ENCODE data around the gene SYNGAP1. TPM values are rescaled to one million over a fixed set of nuclear protein-coding genes. Genes with fewer than 3 reads are reported as not detected.

Gene SYNGAP1
- total and polyA plus RNA-seq, 9 of the 15 experiments (the other 6 are each of a cell fraction or from before 2014, with no cell fraction given) = 0.01 to 22.8 (median 3.2) TPM

DNA sequence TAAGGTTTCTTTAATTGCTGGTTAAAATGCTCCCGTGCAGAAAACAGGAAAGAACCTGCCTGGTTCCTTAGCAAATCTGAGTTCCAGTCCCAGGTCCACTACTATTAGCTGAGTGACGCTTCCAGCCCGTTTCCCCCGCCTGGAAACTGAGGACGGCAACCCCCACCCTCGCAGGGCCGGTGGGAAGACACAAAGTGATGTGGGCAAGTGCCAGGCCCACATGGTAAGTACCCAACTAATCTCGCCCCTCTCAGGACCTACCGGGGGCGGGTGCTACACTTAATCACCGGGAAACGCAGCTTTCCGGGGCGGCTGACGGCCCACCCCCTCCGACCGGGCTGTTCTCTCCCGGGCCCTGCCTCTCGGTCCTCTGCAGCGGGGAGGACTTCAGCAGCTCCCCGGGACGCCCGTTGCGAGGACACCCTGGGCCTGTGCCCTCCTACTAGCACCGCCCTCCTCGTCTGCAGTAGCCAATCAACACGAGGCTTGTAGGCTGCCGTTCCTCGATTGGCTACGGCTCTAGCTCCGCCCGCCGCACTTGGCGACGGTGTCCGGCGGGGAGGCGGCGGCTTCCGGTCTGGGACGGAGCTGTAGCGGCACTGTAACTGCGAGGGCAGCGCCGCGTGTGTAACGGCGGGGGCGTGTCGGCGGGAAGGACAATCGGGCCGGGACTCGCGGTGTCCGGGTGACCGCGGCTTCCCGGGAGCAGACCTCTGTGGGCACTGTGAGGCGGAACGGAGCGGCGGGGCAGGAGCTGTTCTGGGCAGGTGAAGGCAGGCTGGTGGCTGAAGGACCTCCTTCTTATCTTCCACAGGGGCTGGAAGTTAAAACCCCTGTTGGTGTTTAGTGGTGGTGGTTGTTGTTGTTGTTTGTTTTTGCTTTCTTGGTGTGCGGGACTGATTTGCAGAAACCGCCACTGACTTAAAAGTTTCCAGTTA is 34.4 kb downstream of the SYNGAP1 start, which contains the start of gene ZBTB9 (continued):
- TF ChIP-seq RAD51 (IDR thresholded peaks at IDR 0.05; ENCODE audit: borderline replicate concordance, low read depth) = no peak
- TF ChIP-seq CHCHD3 (CRISPR knock-in tag; IDR thresholded peaks at IDR 0.05) = no peak
- TF ChIP-seq HOXB6 (CRISPR knock-in tag; IDR thresholded peaks at IDR 0.05; ENCODE audit: borderline replicate concordance) = no peak
- peak; percentile 61 for TF ChIP-seq TAF9B (IDR thresholded peaks at IDR 0.05; ENCODE audit: partially characterized antibody)
- peak; percentile 96 for TF ChIP-seq CXXC5 (CRISPR knock-in tag; IDR thresholded peaks at IDR 0.05)
- 0 out of 2 replicates have a peak, but pooled peaks have one; percentile 24 for TF ChIP-seq MIER1 (IDR thresholded peaks at IDR 0.05; ENCODE audit: low read depth)
- no peak for TF ChIP-seq ZNF398 (CRISPR knock-in tag; IDR thresholded peaks at IDR 0.05)
- TF ChIP-seq ZNF668 (CRISPR knock-in tag; IDR thresholded peaks at IDR 0.05) = no peak
- TF ChIP-seq SRSF9 (IDR thresholded peaks at IDR 0.05; ENCODE audit: borderline replicate concordance, low read depth, low read length) = no peak
- TF ChIP-seq ZNF395 (CRISPR knock-in tag; IDR thresholded peaks at IDR 0.05) = 0 out of 2 replicates have a peak, but pooled peaks have one; percentile 63
- TF ChIP-seq DIDO1 (tag; IDR thresholded peaks at IDR 0.05; ENCODE audit: low read depth) = no peak
- no peak for TF ChIP-seq ARHGAP35 (IDR thresholded peaks at IDR 0.05; ENCODE audit: partially characterized antibody)
- TF ChIP-seq NFE2L1 (tag; IDR thresholded peaks at IDR 0.05; ENCODE audit: borderline replicate concordance, low read depth) = no peak
- TF ChIP-seq, protein P1, sequence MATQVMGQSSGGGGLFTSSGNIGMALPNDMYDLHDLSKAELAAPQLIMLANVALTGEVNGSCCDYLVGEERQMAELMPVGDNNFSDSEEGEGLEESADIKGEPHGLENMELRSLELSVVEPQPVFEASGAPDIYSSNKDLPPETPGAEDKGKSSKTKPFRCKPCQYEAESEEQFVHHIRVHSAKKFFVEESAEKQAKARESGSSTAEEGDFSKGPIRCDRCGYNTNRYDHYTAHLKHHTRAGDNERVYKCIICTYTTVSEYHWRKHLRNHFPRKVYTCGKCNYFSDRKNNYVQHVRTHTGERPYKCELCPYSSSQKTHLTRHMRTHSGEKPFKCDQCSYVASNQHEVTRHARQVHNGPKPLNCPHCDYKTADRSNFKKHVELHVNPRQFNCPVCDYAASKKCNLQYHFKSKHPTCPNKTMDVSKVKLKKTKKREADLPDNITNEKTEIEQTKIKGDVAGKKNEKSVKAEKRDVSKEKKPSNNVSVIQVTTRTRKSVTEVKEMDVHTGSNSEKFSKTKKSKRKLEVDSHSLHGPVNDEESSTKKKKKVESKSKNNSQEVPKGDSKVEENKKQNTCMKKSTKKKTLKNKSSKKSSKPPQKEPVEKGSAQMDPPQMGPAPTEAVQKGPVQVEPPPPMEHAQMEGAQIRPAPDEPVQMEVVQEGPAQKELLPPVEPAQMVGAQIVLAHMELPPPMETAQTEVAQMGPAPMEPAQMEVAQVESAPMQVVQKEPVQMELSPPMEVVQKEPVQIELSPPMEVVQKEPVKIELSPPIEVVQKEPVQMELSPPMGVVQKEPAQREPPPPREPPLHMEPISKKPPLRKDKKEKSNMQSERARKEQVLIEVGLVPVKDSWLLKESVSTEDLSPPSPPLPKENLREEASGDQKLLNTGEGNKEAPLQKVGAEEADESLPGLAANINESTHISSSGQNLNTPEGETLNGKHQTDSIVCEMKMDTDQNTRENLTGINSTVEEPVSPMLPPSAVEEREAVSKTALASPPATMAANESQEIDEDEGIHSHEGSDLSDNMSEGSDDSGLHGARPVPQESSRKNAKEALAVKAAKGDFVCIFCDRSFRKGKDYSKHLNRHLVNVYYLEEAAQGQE (IDR thresholded peaks at IDR 0.05; ENCODE audit: borderline replicate concordance) = peak; percentile 40; the same call in 1 of the 2 replicates
- TF ChIP-seq, protein P1 (CRISPR knock-in tag; IDR thresholded peaks at IDR 0.05; ENCODE audit: low read depth) = no peak; the same call in 1 of the 2 replicates
- TF ChIP-seq ZNF143 (CRISPR knock-in tag; IDR thresholded peaks at IDR 0.05) = 0 out of 2 replicates have a peak, but pooled peaks have one; percentile 14
